Right kidney (tissue), 1 donor: Measurements from ENCODE around the gene TAOK2.

Source experiments
- DNase-seq: peaks from one replicate; pipeline ENCODE4 v3.0.0-alpha.2; 2016

The TAOK2 gene

GRCh38 chr16:29987371-29988085, 13.9 kb downstream of the TAOK2 start:
- no peak for DNase-seq

GRCh38 chr16:29988346-29989075, 14.8 kb downstream of the TAOK2 start:
- DNase-seq = no peak

DNA sequence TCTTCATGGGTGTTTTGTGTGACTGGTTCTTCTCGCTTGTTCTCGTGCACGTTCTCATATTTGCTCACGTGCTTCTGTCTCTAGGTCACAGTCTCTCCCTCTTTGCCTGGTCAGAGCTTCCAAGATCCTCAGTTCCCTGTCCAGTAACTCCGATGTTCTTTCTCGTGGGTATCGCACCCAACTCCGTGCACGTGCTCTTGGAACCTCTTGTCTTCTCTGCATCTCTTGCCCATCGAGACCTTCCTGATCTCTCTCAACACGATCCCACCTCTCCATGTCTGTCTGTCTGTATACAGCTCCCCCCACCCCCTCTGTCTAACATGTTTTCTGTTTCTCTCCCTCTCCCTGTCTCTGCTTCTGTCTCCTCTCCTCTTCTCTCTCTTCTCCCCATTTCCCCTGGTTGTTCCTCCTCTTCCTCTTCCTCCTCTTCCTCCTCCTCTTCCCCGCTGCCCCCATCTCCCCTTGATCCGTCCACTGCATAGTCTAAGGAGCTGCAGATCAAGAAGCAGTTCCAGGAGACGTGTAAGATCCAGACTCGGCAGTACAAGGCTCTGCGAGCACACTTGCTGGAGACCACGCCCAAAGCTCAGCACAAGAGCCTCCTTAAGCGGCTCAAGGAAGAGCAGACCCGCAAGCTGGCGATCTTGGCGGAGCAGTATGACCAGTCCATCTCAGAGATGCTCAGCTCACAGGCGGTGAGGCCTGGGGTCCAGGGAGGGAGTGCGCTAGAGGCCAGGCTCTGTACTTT, 15.6 kb downstream of the TAOK2 start:
- DNase-seq = no peak

GRCh38 chr16:29990034-29990433, 16.4 kb downstream of the TAOK2 start:
- no peak for DNase-seq

DNA sequence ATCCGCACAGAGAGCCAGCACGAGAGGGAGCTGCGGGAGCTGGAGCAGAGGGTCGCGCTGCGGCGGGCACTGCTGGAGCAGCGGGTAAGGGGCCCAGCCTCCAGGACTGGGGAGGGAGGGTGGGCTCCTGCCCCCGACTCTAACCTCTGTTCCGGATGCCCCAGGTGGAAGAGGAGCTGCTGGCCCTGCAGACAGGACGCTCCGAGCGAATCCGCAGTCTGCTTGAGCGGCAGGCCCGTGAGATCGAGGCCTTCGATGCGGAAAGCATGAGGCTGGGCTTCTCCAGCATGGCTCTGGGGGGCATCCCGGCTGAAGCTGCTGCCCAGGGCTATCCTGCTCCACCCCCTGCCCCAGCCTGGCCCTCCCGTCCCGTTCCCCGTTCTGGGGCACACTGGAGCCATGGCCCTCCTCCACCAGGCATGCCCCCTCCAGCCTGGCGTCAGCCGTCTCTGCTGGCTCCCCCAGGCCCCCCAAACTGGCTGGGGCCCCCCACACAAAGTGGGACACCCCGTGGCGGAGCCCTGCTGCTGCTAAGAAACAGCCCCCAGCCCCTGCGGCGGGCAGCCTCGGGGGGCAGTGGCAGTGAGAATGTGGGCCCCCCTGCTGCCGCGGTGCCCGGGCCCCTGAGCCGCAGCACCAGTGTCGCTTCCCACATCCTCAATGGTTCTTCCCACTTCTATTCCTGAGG, 17.4 kb downstream of the TAOK2 start:
- no peak for DNase-seq

- no peak for DNase-seq
Measured at GRCh38 chr16:29991571-29991904, 17.9 kb downstream of the TAOK2 start.

DNA sequence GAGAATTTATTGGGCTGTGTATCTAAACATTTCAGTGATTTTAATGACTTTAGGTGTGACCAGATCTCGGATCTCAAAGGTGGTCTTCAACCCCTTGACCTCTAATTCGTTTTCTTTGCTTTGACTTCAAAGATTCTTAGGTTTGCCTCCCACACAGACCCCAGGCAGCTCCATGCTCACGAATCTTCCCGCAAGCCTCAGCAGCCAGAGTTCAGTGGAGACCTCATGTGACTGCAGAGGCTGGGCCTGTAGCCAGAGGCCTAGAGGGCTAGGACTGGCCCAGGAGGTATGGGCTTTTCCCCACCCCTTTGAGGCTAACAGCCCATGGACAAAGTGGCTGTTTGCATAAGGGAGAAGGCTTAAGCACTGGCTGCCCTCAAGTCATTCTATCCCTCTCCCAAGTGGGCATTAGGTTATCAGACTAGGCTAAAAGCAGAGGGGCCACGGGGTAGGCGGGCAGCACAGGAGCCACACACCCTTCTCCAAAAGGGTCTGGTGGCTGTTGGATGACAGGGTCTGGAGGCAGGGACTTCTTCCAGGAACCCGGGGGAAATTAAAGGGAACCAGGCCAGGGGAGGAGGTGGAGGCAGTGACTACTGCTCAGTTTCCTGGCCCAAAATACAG, 18.8 kb downstream of the TAOK2 start:
- DNase-seq = no peak

GRCh38 chr16:29993191-29993902, 19.7 kb downstream of the TAOK2 start:
- DNase-seq = no peak

- DNase-seq = no peak
Measured at GRCh38 chr16:29993903-29994599, 20.4 kb downstream of the TAOK2 start.

DNA sequence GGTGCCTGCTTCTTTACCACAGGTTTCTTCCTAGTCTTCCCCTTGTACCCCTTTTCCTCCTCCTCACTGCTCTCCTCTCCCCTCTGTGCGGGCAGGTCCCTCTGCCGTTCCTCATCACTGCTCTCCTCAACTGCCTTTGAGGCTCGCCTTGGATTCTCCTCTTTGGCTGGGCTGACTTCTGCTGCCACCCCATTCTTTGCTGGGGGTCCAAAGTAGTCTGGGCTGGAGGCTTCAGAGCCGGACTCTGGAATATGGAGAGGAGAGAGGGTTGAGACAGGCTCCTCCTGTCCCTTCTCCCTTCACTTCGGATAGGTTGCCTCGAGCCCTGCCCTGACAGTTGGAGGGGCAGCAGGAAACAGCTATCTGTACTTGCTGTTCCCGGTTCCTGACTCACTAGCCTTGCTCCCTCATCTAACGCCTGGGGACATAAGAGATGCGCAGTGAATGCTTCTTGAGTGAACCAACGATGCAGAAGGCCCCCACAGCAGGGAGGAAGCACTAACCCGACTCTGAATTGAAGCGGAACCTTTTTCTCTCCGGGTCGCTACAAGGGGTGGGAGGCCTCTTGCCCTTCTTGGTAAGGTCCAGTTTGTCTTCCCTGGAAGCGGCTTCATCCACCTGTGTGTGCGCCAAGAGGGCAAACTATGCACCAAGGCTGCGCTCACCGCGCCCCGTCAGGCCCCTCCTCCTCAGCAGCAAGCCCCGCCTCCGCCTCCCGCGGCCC, 21.1 kb downstream of the TAOK2 start:
- no peak for DNase-seq

- peak; percentile 97 for DNase-seq
Measured at GRCh38 chr16:29995324-29995910, 21.7 kb downstream of the TAOK2 start, which contains the start of gene HIRIP3. HIRIP3 (minus strand) TSS chr16:29995617; CDS start chr16:29995605, 12 bp downstream.

GRCh38 chr16:29995911-29996765, 22.5 kb downstream of the TAOK2 start, which contains the start of gene INO80E:
INO80E (plus strand) TSS chr16:29996241; CDS start chr16:29996311, 70 bp downstream.
- no peak for DNase-seq

DNA sequence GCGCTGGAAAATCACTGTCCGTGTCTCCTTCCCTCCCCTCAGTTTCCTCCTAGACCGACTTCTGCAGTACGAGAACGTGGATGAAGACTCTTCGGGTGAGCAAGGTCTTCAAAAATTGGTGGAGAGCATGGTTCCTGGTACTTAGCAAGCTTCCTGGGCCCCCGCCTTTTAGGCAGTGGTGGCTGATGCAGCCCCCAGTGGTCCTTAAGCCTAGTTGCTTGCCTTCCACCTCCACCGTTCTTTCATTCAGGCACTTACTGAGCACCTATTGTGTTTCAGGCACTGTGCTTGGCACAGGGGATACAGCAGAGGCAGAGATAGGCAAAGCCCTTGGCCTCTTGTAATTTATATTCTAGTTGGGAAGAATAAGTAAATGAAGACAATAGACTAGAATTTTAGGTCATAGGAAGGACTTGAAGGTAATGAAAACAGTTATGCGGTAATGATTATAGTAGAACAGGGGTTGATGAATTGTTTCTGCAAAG, 23.1 kb downstream of the TAOK2 start:
- DNase-seq = no peak

DNA sequence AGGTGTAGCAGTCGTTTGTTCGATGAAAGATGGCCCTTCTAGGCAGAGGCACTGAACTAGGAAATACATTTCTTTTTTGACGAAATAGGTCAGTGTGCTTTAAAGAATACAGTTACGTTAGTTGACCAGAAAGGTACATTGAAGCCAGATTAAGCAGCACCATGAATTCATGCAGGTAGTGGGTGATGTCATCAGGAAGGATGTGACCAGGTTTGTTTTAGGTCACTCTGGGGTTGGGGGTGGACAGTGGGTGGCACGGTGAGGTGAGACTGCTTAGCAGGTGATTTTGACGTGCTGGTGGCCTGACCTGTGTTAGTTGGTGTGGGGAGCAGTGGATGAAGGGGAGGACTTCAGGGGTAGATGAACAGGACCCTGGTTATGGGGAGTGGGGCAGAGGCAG, 25.9 kb downstream of the TAOK2 start:
- no peak for DNase-seq

GRCh38 chr16:30000735-30001631, 27.3 kb downstream of the TAOK2 start:
- DNase-seq = no peak

GRCh38 chr16:30002614-30003346, 29.1 kb downstream of the TAOK2 start:
- no peak for DNase-seq
